Testis (tissue), 2 donors: ENCODE data around the gene SUN1.
"Not testable (repeated sequence)": the region's sequence is repeated elsewhere in the genome, so short reads cannot be mapped to it uniquely, and the experiment has no call there.

ENCODE experiments used
- CTCF ChIP-seq, 3 experiments: fragments of 450-650 bp in 2 of 3; fragments of 200-600 bp in 1 of 3; sonication (generic) in 1 of 3; IDR thresholded peaks; one replicate each; pipeline ENCODE4 v1.5.1; 2016 to 2019; ENCODE audit warnings: antibody characterized with exemption in 3 of 3, mild to moderate bottlenecking in 2 of 3, moderate library complexity in 1 of 3
- POLR2A ChIP-seq: fragments of 450-650 bp; IDR thresholded peaks from one replicate; pipeline ENCODE4 v1.6.1; 2017; ENCODE audit warnings: antibody characterized with exemption, mild to moderate bottlenecking, moderate library complexity

DNA sequence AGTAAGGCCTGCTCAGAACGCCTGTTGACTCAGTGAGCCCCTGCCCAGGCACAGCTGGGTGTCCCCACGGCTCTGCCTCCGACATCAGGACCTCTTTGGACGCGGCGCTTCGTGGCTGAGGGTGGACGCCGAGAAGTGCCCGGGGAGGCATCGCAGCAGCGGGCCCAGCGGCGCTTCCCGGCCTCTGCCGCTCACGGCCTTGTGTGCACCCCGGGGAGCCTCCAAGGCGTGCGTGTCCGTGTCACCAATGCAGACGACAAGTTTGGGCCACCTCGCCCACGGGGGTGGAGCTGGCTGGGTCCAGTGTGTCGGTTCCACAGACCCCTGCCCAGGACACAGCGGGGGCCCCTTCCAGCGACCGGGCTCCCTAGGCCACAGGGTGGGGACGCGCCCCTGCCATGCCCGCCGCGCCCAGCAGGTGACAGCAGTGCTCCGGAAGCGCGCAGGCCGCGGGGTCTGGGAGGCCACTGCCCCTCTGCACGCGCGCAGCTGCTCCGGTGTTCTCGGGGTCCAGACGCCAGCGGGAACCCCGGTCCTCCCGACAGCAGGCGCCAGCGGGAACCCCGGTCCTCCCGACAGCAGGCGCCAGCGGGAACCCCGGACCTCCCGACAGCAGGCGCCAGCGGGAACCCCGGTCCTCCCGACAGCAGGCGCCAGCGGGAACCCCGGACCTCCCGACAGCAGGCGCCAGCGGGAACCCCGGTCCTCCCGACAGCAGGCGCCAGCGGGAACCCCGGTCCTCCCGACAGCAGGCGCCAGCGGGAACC lies 76.5 kb downstream of the SUN1 start:
- peak; percentile 52 to 83 (median 68) for TF ChIP-seq CTCF (IDR thresholded peaks at IDR 0.05)
- TF ChIP-seq POLR2A: not testable (repeated sequence)
